B cell (primary cell): ENCODE data around the gene ERC1. TPM values are rescaled to one million over a fixed set of nuclear protein-coding genes. Genes with fewer than 3 reads are reported as not detected.

ENCODE experiments used
- ATAC-seq: fragments of 200-7000 bp; cut with Tn5 transposase; one replicate; pipeline ENCODE4 v1.10.0; 2021; ENCODE audit warnings: low read depth, mild to moderate bottlenecking, moderate number of reproducible peaks, moderate library complexity
- CTCF ChIA-PET: fragments of 350-600 bp; sonication (Branson Sonifier 250); formaldehyde crosslinking; loops from one replicate; lab custom pipeline; 2021; ENCODE audit warnings: antibody characterized with exemption, inconsistent platforms; lab: Charles Lee
- POLR2A ChIA-PET: fragments of 350-600 bp; sonication (Branson Sonifier 250); formaldehyde crosslinking; loops from one replicate; lab custom pipeline; 2021; ENCODE audit warnings: antibody characterized with exemption; lab: Charles Lee
- DNase-seq: peaks from one replicate; pipeline ENCODE4 v3.0.0; 2013
- H2AFZ ChIP-seq: 2 replicates; pipeline ENCODE4 v1.6.1; 2012; ENCODE audit warnings: mild to moderate bottlenecking, low read depth, low read length; ENCODE audit not compliant: insufficient read depth, poor library complexity, severe bottlenecking
- H3K27ac ChIP-seq, 2 donors: 1 replicate in 1 of 2; 2 replicates in 1 of 2; pipeline ENCODE4 v1.5.1; 2012 to 2013; ENCODE audit warnings: low read length in 2 of 2, mild to moderate bottlenecking in 2 of 2, moderate library complexity in 1 of 2
- H3K27me3 ChIP-seq, 4 experiments: fragments of 200-600 bp in 1 of 4; sonication (generic) in 1 of 4; replicated peaks in 1 of 4; 1 replicate in 2 of 4; 2 replicates in 2 of 4; pipeline versions ENCODE4 v1.6.1 to v1.7.0; 2013 to 2016; ENCODE audit warnings: low read length in 3 of 4, mild to moderate bottlenecking in 2 of 4, mixed read lengths in 1 of 4, moderate library complexity in 1 of 4; ENCODE audit not compliant: insufficient read depth in 4 of 4, control insufficient read depth in 3 of 4; ENCODE audit errors: control extremely low read depth in 1 of 4
- H3K36me3 ChIP-seq, 2 experiments: replicated peaks in 1 of 2; 1 replicate in 1 of 2; 2 replicates in 1 of 2; pipeline versions ENCODE4 v1.6.1 to v1.7.1; 2013; ENCODE audit warnings: low read length in 1 of 2; ENCODE audit not compliant: insufficient read depth in 2 of 2, control insufficient read depth in 1 of 2; ENCODE audit errors: control extremely low read depth in 1 of 2, extremely low read depth in 1 of 2
- H3K4me1 ChIP-seq, 2 donors: fragments of 200-600 bp in 1 of 2; sonication (generic) in 1 of 2; 1 replicate in 1 of 2; 2 replicates in 1 of 2; pipeline versions ENCODE4 v1.5.1 to v1.6.1; 2013 to 2017; ENCODE audit warnings: low read length in 2 of 2; ENCODE audit not compliant: control insufficient read depth in 2 of 2, insufficient read depth in 2 of 2
- H3K4me2 ChIP-seq: replicated peaks from 2 replicates; pipeline ENCODE3; 2012; ENCODE audit warnings: mild to moderate bottlenecking, low read depth, low read length; ENCODE audit not compliant: poor library complexity, severe bottlenecking
- H3K4me3 ChIP-seq, 5 experiments: fragments of 200-600 bp in 1 of 5; sonication (generic) in 1 of 5; 1 replicate in 3 of 5; 2 replicates in 2 of 5; pipeline versions ENCODE4 v1.5.1 to v1.7.0; 2011 to 2016; ENCODE audit warnings: low read length in 4 of 5, mild to moderate bottlenecking in 4 of 5, low read depth in 2 of 5, control low read depth in 1 of 5, moderate library complexity in 1 of 5; ENCODE audit not compliant: insufficient read depth in 1 of 5; ENCODE audit errors: control extremely low read depth in 1 of 5, extremely low read depth in 1 of 5
- H3K79me2 ChIP-seq: fragments of 200-600 bp; sonication (generic); one replicate; pipeline ENCODE4 v1.6.0; 2016; ENCODE audit warnings: low read length; ENCODE audit not compliant: control insufficient read depth, insufficient read depth
- H3K9ac ChIP-seq: fragments of 200-600 bp; sonication (generic); 2 replicates; pipeline ENCODE4 v1.6.1; 2017; ENCODE audit warnings: mild to moderate bottlenecking, low read length, moderate library complexity
- H3K9me3 ChIP-seq, 3 donors: one replicate each; pipeline versions ENCODE4 v1.6.1 to v1.7.1; 2013; ENCODE audit warnings: low read length in 2 of 3; ENCODE audit not compliant: control insufficient read depth in 2 of 3, insufficient read depth in 1 of 3; ENCODE audit errors: control extremely low read depth in 1 of 3
- H4K20me1 ChIP-seq: 2 replicates; pipeline ENCODE4 v1.6.0; 2012; ENCODE audit warnings: mild to moderate bottlenecking, low read length; ENCODE audit not compliant: insufficient read depth, control insufficient read depth, poor library complexity, severe bottlenecking
- H3K27ac Mint-ChIP-seq: one replicate; pipeline ENCODE4 v1.8.0; 2021; ENCODE audit warnings: mixed read lengths
- H3K27me3 Mint-ChIP-seq: one replicate; pipeline ENCODE4 v1.8.0; 2021; ENCODE audit warnings: mixed read lengths
- H3K4me1 Mint-ChIP-seq: one replicate; pipeline ENCODE4 v1.8.0; 2021; ENCODE audit warnings: mixed read lengths
- H3K4me3 Mint-ChIP-seq: one replicate; pipeline ENCODE4 v1.8.0; 2021; ENCODE audit warnings: mixed read lengths
- H3K9me3 Mint-ChIP-seq: one replicate; pipeline ENCODE4 v1.8.0; 2022; ENCODE audit warnings: mixed read lengths; ENCODE audit not compliant: insufficient read depth
- EZH2 ChIP-seq: IDR thresholded peaks from 2 replicates; pipeline ENCODE4 v1.6.1; 2012; ENCODE audit warnings: borderline replicate concordance, low read depth, mild to moderate bottlenecking, moderate library complexity, low read length; ENCODE audit not compliant: insufficient read depth, poor library complexity, severe bottlenecking
- WGBS: methylation state at CpG from one replicate; pipeline ENCODE4 v1.1.5; 2013; ENCODE audit warnings: missing lambda C conversion rate; ENCODE audit not compliant: insufficient coverage; 5-methylcytosine and 5-hydroxymethylcytosine counted together
- intact Hi-C: fragments of 100-400 bp; cut with micrococcal nuclease; formaldehyde crosslinking; loops from one replicate; pipeline ENCODE4 v1.10.0; 2022
- polyA plus RNA-seq: library from polyadenylated mRNA; depleted of rRNA; stranded (reverse); fragments of >200 nt; gene quantifications from 2 replicates; pipeline ENCODE4 v1.2.3, GENCODE V29; 2012
- total RNA-seq, 2 donors: library from RNA; stranded (reverse); fragments of 120-200 nt in 1 of 2; gene quantifications; 1 replicate in 1 of 2; 2 replicates in 1 of 2; pipeline versions ENCODE4 v1.2.3 to v1.2.4, GENCODE V29; 2013 to 2022
- TF ChIP-seq, protein P1 (sequence below): fragments of 200-600 bp; IDR thresholded peaks from one replicate; pipeline ENCODE4 v1.8.0; 2022; ENCODE audit warnings: antibody characterized with exemption, mild to moderate bottlenecking

The ERC1 gene
- total and polyA plus RNA-seq, 2 donors (not counting 1 experiment from before 2014, with no cell fraction given): 4.0 to 77.6 TPM

DNA sequence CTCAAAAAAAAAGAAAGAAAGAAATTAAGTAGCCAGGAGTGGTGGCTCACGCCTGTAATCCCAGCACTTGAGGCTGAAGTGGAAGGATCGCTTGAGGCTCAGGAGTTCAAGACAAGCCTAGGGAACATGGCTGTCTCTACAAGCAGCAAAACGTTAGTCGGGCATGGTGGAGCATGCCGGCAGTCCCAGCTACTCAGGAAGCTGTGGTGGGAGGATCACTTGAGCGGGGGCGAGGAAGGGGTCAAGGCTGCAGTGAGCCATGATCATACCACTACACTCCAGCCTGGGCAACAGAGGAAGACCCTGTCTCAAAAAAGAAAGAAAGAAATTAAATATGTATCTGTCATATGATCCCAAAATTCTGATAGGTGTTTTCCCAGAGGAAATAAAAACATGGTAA, 46.8 kb upstream of the ERC1 start:
- H3K4me3 Mint-ChIP-seq: no peak overlapping the region
- POLR2A ChIA-PET: no interaction called here
- intact Hi-C loops: loop anchor here (10.0 kb wide), 1 partner anchor 299 kb away; no protein-coding TSS in a partner anchor
- TF ChIP-seq, protein P1, sequence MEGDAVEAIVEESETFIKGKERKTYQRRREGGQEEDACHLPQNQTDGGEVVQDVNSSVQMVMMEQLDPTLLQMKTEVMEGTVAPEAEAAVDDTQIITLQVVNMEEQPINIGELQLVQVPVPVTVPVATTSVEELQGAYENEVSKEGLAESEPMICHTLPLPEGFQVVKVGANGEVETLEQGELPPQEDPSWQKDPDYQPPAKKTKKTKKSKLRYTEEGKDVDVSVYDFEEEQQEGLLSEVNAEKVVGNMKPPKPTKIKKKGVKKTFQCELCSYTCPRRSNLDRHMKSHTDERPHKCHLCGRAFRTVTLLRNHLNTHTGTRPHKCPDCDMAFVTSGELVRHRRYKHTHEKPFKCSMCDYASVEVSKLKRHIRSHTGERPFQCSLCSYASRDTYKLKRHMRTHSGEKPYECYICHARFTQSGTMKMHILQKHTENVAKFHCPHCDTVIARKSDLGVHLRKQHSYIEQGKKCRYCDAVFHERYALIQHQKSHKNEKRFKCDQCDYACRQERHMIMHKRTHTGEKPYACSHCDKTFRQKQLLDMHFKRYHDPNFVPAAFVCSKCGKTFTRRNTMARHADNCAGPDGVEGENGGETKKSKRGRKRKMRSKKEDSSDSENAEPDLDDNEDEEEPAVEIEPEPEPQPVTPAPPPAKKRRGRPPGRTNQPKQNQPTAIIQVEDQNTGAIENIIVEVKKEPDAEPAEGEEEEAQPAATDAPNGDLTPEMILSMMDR: no peak
- TF ChIP-seq EZH2: no peak
- no peaks in the 10 kb centered on the region for H4K20me1 ChIP-seq
- H3K4me2 ChIP-seq: no peak overlapping the region
- peak overlapping the region; percentile 53 for H3K27ac Mint-ChIP-seq
- H3K27me3 ChIP-seq: no peaks in the 10 kb centered on the region
- H2AFZ ChIP-seq: no peak overlapping the region
- peaks cover 45% of the 10 kb centered on the region for H3K79me2 ChIP-seq
- H3K9ac ChIP-seq: no peak overlapping the region
- CTCF ChIA-PET: interaction anchor here (0.6 kb wide), 1 partner anchor 58 kb away, joined by 5 read pairs; no protein-coding TSS in a partner anchor
- DNase-seq (no peak), ATAC-seq (no peak)
- no peaks in the 10 kb centered on the region for H3K9me3 ChIP-seq
- peaks cover 29% of the 10 kb centered on the region for H3K4me1 Mint-ChIP-seq
- H3K4me1 ChIP-seq: peaks cover 0 to 13% of the 10 kb centered on the region in 2 donors
- 42% methylated on average over 5 of the region's 7 CpGs for WGBS
- no peak overlapping the region for H3K27ac ChIP-seq
- no peaks in the 10 kb centered on the region for H3K9me3 Mint-ChIP-seq
- H3K4me3 ChIP-seq: no peak overlapping the region
- H3K27me3 Mint-ChIP-seq: no peaks in the 10 kb centered on the region
- H3K36me3 ChIP-seq: peaks cover 0 to 14% of the 10 kb centered on the region in 2 experiments

DNA sequence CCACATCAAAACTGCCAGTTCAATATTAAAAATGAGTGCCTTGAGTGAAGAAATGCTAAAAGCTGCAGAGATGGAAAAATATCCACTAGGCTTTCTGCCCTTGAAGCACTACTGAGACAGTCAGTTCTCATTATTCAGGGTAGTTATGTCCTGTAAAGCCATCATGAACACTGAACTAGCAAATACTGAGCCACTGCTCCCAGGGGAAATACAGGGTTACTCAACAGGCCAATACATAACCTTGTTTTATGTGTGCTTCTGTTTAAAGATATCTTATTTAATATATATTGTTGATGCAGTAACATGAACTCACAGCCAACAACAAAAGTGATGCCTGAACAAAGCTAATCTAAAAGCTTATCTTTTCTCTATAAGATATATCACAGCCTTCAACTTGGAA, 44.8 kb upstream of the ERC1 start:
- H3K9me3 ChIP-seq: no peaks in the 10 kb centered on the region
- Mint-ChIP-seq H3K27ac (no peak overlapping the region), H3K9me3 (no peaks in the 10 kb centered on the region), H3K27me3 (no peaks in the 10 kb centered on the region), H3K4me3 (no peak overlapping the region), H3K4me1 (peaks cover 33% of the 10 kb centered on the region)
- TF ChIP-seq EZH2: no peak
- TF ChIP-seq, protein P1: no peak
- H2AFZ ChIP-seq: no peak overlapping the region
- no peaks in the 10 kb centered on the region for H3K27me3 ChIP-seq
- no peak overlapping the region for H3K27ac ChIP-seq
- H4K20me1 ChIP-seq: no peaks in the 10 kb centered on the region
- peaks cover 34% of the 10 kb centered on the region for H3K79me2 ChIP-seq
- H3K9ac ChIP-seq: no peak overlapping the region
- H3K36me3 ChIP-seq: peaks cover 0 to 11% of the 10 kb centered on the region in 2 experiments
- POLR2A ChIA-PET: no interaction called here
- DNase-seq: no peak
- ATAC-seq: no peak
- intact Hi-C loops: loop anchor here (5.0 to 10.0 kb wide), 2 partner anchors 34 to 301 kb away; no protein-coding TSS in a partner anchor
- no peak overlapping the region for H3K4me3 ChIP-seq
- H3K4me1 ChIP-seq: peaks cover 0 to 17% of the 10 kb centered on the region in 2 donors
- CTCF ChIA-PET: interaction anchor here (1.2 to 1.8 kb wide), 2 partner anchors 132 to 147 kb away, joined by 3 to 5 read pairs; no protein-coding TSS in a partner anchor
- no peak overlapping the region for H3K4me2 ChIP-seq
